ENCODE data around the gene LHX2.

Gene LHX2

GRCh38 chr9:124035001-124035650 lies 23.6 kb downstream of the LHX2 start:
- FAIRE-seq, result no peak

GRCh38 chr9:124036578-124036977 lies 25.0 kb downstream of the LHX2 start:
- FAIRE-seq, result no peak

GRCh38 chr9:124037790-124038189 lies 26.2 kb downstream of the LHX2 start:
- FAIRE-seq, result no peak

- no peak for FAIRE-seq
These were observed 26.7 kb downstream of the LHX2 start for GRCh38 chr9:124038239-124038638.

- no peak for FAIRE-seq
These were observed 27.4 kb downstream of the LHX2 start for GRCh38 chr9:124038790-124039633.

- no peak for FAIRE-seq
These were observed 28.8 kb downstream of the LHX2 start for GRCh38 chr9:124040186-124040931.

- no peak for FAIRE-seq
These were observed 29.6 kb downstream of the LHX2 start for GRCh38 chr9:124040935-124041816.

GRCh38 chr9:124041817-124042116 lies 30.2 kb downstream of the LHX2 start:
- no peak for FAIRE-seq

- FAIRE-seq, result no peak
These were observed 30.7 kb downstream of the LHX2 start for GRCh38 chr9:124042201-124042721.

GRCh38 chr9:124044448-124044847 lies 32.9 kb downstream of the LHX2 start:
- no peak for FAIRE-seq

GRCh38 chr9:124045076-124045829 lies 33.7 kb downstream of the LHX2 start:
- no peak for FAIRE-seq

- FAIRE-seq, result no peak
These were observed 34.2 kb downstream of the LHX2 start for GRCh38 chr9:124045830-124046177.

GRCh38 chr9:124046189-124046588 lies 34.6 kb downstream of the LHX2 start:
- no peak for FAIRE-seq

GRCh38 chr9:124047251-124047672 lies 35.7 kb downstream of the LHX2 start:
- no peak for FAIRE-seq

- no peak for FAIRE-seq
These were observed 39.4 kb downstream of the LHX2 start for GRCh38 chr9:124050955-124051354.

- FAIRE-seq, result no peak
These were observed 40.8 kb downstream of the LHX2 start for GRCh38 chr9:124052401-124052800.

- no peak for FAIRE-seq
These were observed 43.1 kb downstream of the LHX2 start for GRCh38 chr9:124054582-124055227.

GRCh38 chr9:124060844-124061605 lies 49.5 kb downstream of the LHX2 start:
- no peak for FAIRE-seq

- no peak for FAIRE-seq
These were observed 50.6 kb downstream of the LHX2 start for GRCh38 chr9:124062172-124062571.

GRCh38 chr9:124066783-124067577 lies 55.4 kb downstream of the LHX2 start:
- FAIRE-seq, result no peak
